Measurements from ENCODE around the gene HSF5. TPM values are rescaled to one million over a fixed set of nuclear protein-coding genes. Genes with fewer than 3 reads are reported as not detected.

HSF5 gene
- total and polyA plus RNA-seq, 2 of the 13 experiments (the other 11 are each of a cell fraction or from before 2014, with no cell fraction given): not detected

- TF ChIP-seq ZNF605 (CRISPR knock-in tag; IDR thresholded peaks at IDR 0.05) (no peak), TEAD3 (CRISPR knock-in tag; optimal IDR thresholded peaks at IDR 0.05; ENCODE audit: borderline replicate concordance) (peak; percentile 62), ZC3H4 (CRISPR knock-in tag; IDR thresholded peaks at IDR 0.05; ENCODE audit: borderline replicate concordance) (peak; percentile 3; the same call in 1 of the 2 replicates), ZSCAN30 (CRISPR knock-in tag; IDR thresholded peaks at IDR 0.05) (no peak), TGIF2 (CRISPR knock-in tag; IDR thresholded peaks at IDR 0.05) (no peak), ZNF564 (CRISPR knock-in tag; IDR thresholded peaks at IDR 0.05) (no peak; the same call in 1 of the 2 replicates), NR3C1 (CRISPR knock-in tag; IDR thresholded peaks at IDR 0.05) (no peak), ZNF441 (CRISPR knock-in tag; IDR thresholded peaks at IDR 0.05; ENCODE audit: borderline replicate concordance) (no peak), ZSCAN5A (CRISPR knock-in tag; IDR thresholded peaks at IDR 0.05; ENCODE audit: borderline replicate concordance) (no peak)
- TF ChIP-seq, protein P1, sequence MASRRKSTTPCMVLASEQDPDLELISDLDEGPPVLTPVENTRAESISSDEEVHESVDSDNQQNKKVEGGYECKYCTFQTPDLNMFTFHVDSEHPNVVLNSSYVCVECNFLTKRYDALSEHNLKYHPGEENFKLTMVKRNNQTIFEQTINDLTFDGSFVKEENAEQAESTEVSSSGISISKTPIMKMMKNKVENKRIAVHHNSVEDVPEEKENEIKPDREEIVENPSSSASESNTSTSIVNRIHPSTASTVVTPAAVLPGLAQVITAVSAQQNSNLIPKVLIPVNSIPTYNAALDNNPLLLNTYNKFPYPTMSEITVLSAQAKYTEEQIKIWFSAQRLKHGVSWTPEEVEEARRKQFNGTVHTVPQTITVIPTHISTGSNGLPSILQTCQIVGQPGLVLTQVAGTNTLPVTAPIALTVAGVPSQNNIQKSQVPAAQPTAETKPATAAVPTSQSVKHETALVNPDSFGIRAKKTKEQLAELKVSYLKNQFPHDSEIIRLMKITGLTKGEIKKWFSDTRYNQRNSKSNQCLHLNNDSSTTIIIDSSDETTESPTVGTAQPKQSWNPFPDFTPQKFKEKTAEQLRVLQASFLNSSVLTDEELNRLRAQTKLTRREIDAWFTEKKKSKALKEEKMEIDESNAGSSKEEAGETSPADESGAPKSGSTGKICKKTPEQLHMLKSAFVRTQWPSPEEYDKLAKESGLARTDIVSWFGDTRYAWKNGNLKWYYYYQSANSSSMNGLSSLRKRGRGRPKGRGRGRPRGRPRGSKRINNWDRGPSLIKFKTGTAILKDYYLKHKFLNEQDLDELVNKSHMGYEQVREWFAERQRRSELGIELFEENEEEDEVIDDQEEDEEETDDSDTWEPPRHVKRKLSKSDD (CRISPR knock-in tag; IDR thresholded peaks at IDR 0.05; ENCODE audit: low read depth): peak; percentile 40; the same call in 1 of the 2 replicates
Observed at GRCh38 chr17:58516644-58517377, 28.6 kb upstream of the HSF5 start (continued).

Measured in HepG2 (cell line).